Measurements from ENCODE around the gene KCTD20. TPM values are rescaled to one million over a fixed set of nuclear protein-coding genes. Genes with fewer than 3 reads are reported as not detected.
"Not testable (repeated sequence)": the region's sequence is repeated elsewhere in the genome, so short reads cannot be mapped to it uniquely, and the experiment has no call there.

KCTD20 gene
- total RNA-seq, 1 donor from 2014 or later = 62.4 TPM

GRCh38 chr6:36430351-36430750 is 12.4 kb upstream of the KCTD20 start:
- no peaks in the 10 kb centered on the region for H3K27me3 Mint-ChIP-seq
- H3K4me3 Mint-ChIP-seq = no peak overlapping the region
- peaks cover 5% of the 10 kb centered on the region for H3K4me1 Mint-ChIP-seq
- no peak overlapping the region for H3K27ac Mint-ChIP-seq
- H3K36me3 Mint-ChIP-seq (ENCODE audit: low read depth) = no peaks in the 10 kb centered on the region
- H3K9me3 Mint-ChIP-seq = no peaks in the 10 kb centered on the region
- no peak for DNase-seq
- intact Hi-C loops (cut with micrococcal nuclease) = no loop called here

GRCh38 chr6:36431197-36431596 is 11.6 kb upstream of the KCTD20 start:
- no peaks in the 10 kb centered on the region for H3K36me3 Mint-ChIP-seq (ENCODE audit: low read depth)
- intact Hi-C loops (cut with micrococcal nuclease) = no loop called here
- H3K27me3 Mint-ChIP-seq = peaks cover 1% of the 10 kb centered on the region
- H3K9me3 Mint-ChIP-seq = no peaks in the 10 kb centered on the region
- H3K4me3 Mint-ChIP-seq = no peak overlapping the region
- no peak for DNase-seq
- peaks cover 5% of the 10 kb centered on the region for H3K4me1 Mint-ChIP-seq
- H3K27ac Mint-ChIP-seq = no peak overlapping the region

- DNase-seq = no peak
- Mint-ChIP-seq H3K4me1 (peaks cover 5% of the 10 kb centered on the region), H3K9me3 (no peaks in the 10 kb centered on the region), H3K4me3 (no peak overlapping the region), H3K27ac (peak overlapping the region; percentile 51), H3K36me3 (ENCODE audit: low read depth) (no peaks in the 10 kb centered on the region), H3K27me3 (peaks cover 1% of the 10 kb centered on the region)
- intact Hi-C loops (cut with micrococcal nuclease) = no loop called here
Measured at GRCh38 chr6:36432151-36432671, 10.6 kb upstream of the KCTD20 start.

GRCh38 chr6:36436466-36436865 is 6.3 kb upstream of the KCTD20 start:
- Mint-ChIP-seq H3K9me3 (no peaks in the 10 kb centered on the region), H3K36me3 (ENCODE audit: low read depth) (no peaks in the 10 kb centered on the region), H3K4me1 (peaks cover 8% of the 10 kb centered on the region), H3K4me3 (no peak overlapping the region), H3K27ac (no peak overlapping the region), H3K27me3 (peaks cover 1% of the 10 kb centered on the region)
- intact Hi-C loops (cut with micrococcal nuclease) = no loop called here
- no peak for DNase-seq

GRCh38 chr6:36441307-36441894 is 1.4 kb upstream of the KCTD20 start:
- peaks cover 12% of the 10 kb centered on the region for H3K36me3 Mint-ChIP-seq (ENCODE audit: low read depth)
- H3K27me3 Mint-ChIP-seq = no peaks in the 10 kb centered on the region
- no peaks in the 10 kb centered on the region for H3K9me3 Mint-ChIP-seq
- H3K4me3 Mint-ChIP-seq = peak overlapping the region; percentile 42
- peak; percentile 94 for DNase-seq
- H3K27ac Mint-ChIP-seq = peak overlapping the region; percentile 75
- peaks cover 28% of the 10 kb centered on the region for H3K4me1 Mint-ChIP-seq
- intact Hi-C loops (cut with micrococcal nuclease) = loop anchor here (1.0 to 5.0 kb wide), 2 partner anchors 18 to 821 kb away; no protein-coding TSS in a partner anchor

GRCh38 chr6:36442103-36442670 is 613 bp upstream of the KCTD20 start:
- peak overlapping the region; percentile 96 for H3K4me3 Mint-ChIP-seq
- peaks cover 28% of the 10 kb centered on the region for H3K4me1 Mint-ChIP-seq
- H3K27me3 Mint-ChIP-seq = no peaks in the 10 kb centered on the region
- DNase-seq = no peak
- H3K36me3 Mint-ChIP-seq (ENCODE audit: low read depth) = peaks cover 14% of the 10 kb centered on the region
- no peaks in the 10 kb centered on the region for H3K9me3 Mint-ChIP-seq
- H3K27ac Mint-ChIP-seq = peak overlapping the region; percentile 98
- intact Hi-C loops (cut with micrococcal nuclease) = loop anchor here (1.0 to 5.0 kb wide), 4 partner anchors 105 to 820 kb away; partner anchors contain the start of genes SRSF3 and STK38

GRCh38 chr6:36443471-36444428 is 950 bp downstream of the KCTD20 start:
- H3K27ac Mint-ChIP-seq = peak overlapping the region; percentile 93
- DNase-seq = peak; percentile 72
- H3K4me3 Mint-ChIP-seq = peak overlapping the region; percentile 96
- peaks cover 29% of the 10 kb centered on the region for H3K4me1 Mint-ChIP-seq
- intact Hi-C loops (cut with micrococcal nuclease) = loop anchor here (2.0 to 5.0 kb wide), 2 partner anchors 103 to 819 kb away; partner anchors contain the start of gene STK38
- H3K9me3 Mint-ChIP-seq = no peaks in the 10 kb centered on the region
- H3K27me3 Mint-ChIP-seq = no peaks in the 10 kb centered on the region
- peaks cover 23% of the 10 kb centered on the region for H3K36me3 Mint-ChIP-seq (ENCODE audit: low read depth)

- Mint-ChIP-seq H3K9me3 (no peaks in the 10 kb centered on the region), H3K36me3 (ENCODE audit: low read depth) (peaks cover 30% of the 10 kb centered on the region), H3K27ac (peak overlapping the region; percentile 93), H3K27me3 (no peaks in the 10 kb centered on the region), H3K4me3 (peak overlapping the region; percentile 96), H3K4me1 (peaks cover 31% of the 10 kb centered on the region)
- DNase-seq = no peak
- intact Hi-C loops (cut with micrococcal nuclease) = loop anchor here (5.0 kb wide), 1 partner anchor 818 kb away; no protein-coding TSS in a partner anchor
Measured at GRCh38 chr6:36444470-36444869, 1.7 kb downstream of the KCTD20 start.

- no peaks in the 10 kb centered on the region for H3K9me3 Mint-ChIP-seq
- DNase-seq = no peak
- peaks cover 33% of the 10 kb centered on the region for H3K4me1 Mint-ChIP-seq
- H3K27me3 Mint-ChIP-seq = no peaks in the 10 kb centered on the region
- intact Hi-C loops (cut with micrococcal nuclease) = no loop called here
- peaks cover 33% of the 10 kb centered on the region for H3K36me3 Mint-ChIP-seq (ENCODE audit: low read depth)
- H3K4me3 Mint-ChIP-seq = peak overlapping the region; percentile 22
- no peak overlapping the region for H3K27ac Mint-ChIP-seq
Measured at GRCh38 chr6:36445621-36446020, 2.8 kb downstream of the KCTD20 start.

GRCh38 chr6:36449173-36449572 is 6.4 kb downstream of the KCTD20 start:
- intact Hi-C loops (cut with micrococcal nuclease) = not testable (repeated sequence)

GRCh38 chr6:36452897-36453296 is 10.1 kb downstream of the KCTD20 start:
- DNase-seq; H3K4me3 Mint-ChIP-seq; H3K27ac Mint-ChIP-seq; H3K27me3 Mint-ChIP-seq; intact Hi-C loops (cut with micrococcal nuclease); H3K9me3 Mint-ChIP-seq: not testable (repeated sequence)
- peaks cover 11% of the 10 kb centered on the region for H3K4me1 Mint-ChIP-seq
- H3K36me3 Mint-ChIP-seq (ENCODE audit: low read depth) = peaks cover 30% of the 10 kb centered on the region

More at GRCh38 chr6:36449173-36449572, 6.4 kb downstream of the KCTD20 start:
- Mint-ChIP-seq H3K36me3 (ENCODE audit: low read depth) (peaks cover 37% of the 10 kb centered on the region), H3K4me1 (peaks cover 20% of the 10 kb centered on the region)
- not testable (repeated sequence) for DNase-seq, H3K27me3 Mint-ChIP-seq, H3K27ac Mint-ChIP-seq, H3K9me3 Mint-ChIP-seq, H3K4me3 Mint-ChIP-seq

- Mint-ChIP-seq H3K36me3 (ENCODE audit: low read depth) (peaks cover 16% of the 10 kb centered on the region), H3K4me1 (peaks cover 6% of the 10 kb centered on the region), H3K27ac (no peak overlapping the region), H3K27me3 (no peaks in the 10 kb centered on the region), H3K9me3 (no peaks in the 10 kb centered on the region), H3K4me3 (no peak overlapping the region)
- intact Hi-C loops (cut with micrococcal nuclease) = no loop called here
- DNase-seq = no peak
Measured at GRCh38 chr6:36455486-36456027, 12.8 kb downstream of the KCTD20 start.

GRCh38 chr6:36459501-36459900 is 16.7 kb downstream of the KCTD20 start:
- H3K27me3 Mint-ChIP-seq = no peaks in the 10 kb centered on the region
- H3K27ac Mint-ChIP-seq = no peak overlapping the region
- peaks cover 25% of the 10 kb centered on the region for H3K36me3 Mint-ChIP-seq (ENCODE audit: low read depth)
- H3K4me3 Mint-ChIP-seq = no peak overlapping the region
- peaks cover 8% of the 10 kb centered on the region for H3K4me1 Mint-ChIP-seq
- no peaks in the 10 kb centered on the region for H3K9me3 Mint-ChIP-seq
- intact Hi-C loops (cut with micrococcal nuclease) = no loop called here
- no peak for DNase-seq
